Epithelial cell of esophagus (primary cell): Measurements from ENCODE around the gene ADNP.
"Not testable (repeated sequence)": the region's sequence is repeated elsewhere in the genome, so short reads cannot be mapped to it uniquely, and the experiment has no call there.

Experiments
- DNase-seq: peaks from one replicate; pipeline ENCODE4 v3.0.0; 2010; ENCODE audit warnings: low read depth
- H3K4me3 ChIP-seq: 2 replicates; pipeline ENCODE4 v1.5.1; 2011; ENCODE audit warnings: mild to moderate bottlenecking, low read length, control low read depth
- TF ChIP-seq, protein P1 (sequence below): IDR thresholded peaks from 2 replicates; pipeline ENCODE4 v1.5.1; 2011; ENCODE audit warnings: low read depth, mild to moderate bottlenecking, low read length, control low read depth, inconsistent platforms; ENCODE audit not compliant: insufficient read depth; ENCODE audit errors: missing control alignments

Gene ADNP

GRCh38 chr20:50891138-50891537 lies 40.1 kb downstream of the ADNP start:
- TF ChIP-seq, protein P1, sequence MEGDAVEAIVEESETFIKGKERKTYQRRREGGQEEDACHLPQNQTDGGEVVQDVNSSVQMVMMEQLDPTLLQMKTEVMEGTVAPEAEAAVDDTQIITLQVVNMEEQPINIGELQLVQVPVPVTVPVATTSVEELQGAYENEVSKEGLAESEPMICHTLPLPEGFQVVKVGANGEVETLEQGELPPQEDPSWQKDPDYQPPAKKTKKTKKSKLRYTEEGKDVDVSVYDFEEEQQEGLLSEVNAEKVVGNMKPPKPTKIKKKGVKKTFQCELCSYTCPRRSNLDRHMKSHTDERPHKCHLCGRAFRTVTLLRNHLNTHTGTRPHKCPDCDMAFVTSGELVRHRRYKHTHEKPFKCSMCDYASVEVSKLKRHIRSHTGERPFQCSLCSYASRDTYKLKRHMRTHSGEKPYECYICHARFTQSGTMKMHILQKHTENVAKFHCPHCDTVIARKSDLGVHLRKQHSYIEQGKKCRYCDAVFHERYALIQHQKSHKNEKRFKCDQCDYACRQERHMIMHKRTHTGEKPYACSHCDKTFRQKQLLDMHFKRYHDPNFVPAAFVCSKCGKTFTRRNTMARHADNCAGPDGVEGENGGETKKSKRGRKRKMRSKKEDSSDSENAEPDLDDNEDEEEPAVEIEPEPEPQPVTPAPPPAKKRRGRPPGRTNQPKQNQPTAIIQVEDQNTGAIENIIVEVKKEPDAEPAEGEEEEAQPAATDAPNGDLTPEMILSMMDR, result no peak
- no peak overlapping the region for H3K4me3 ChIP-seq
- no peak for DNase-seq

- no peak for DNase-seq
- no peak overlapping the region for H3K4me3 ChIP-seq
- TF ChIP-seq, protein P1, result no peak
Observed at GRCh38 chr20:50887576-50887975, 43.7 kb downstream of the ADNP start.

DNA sequence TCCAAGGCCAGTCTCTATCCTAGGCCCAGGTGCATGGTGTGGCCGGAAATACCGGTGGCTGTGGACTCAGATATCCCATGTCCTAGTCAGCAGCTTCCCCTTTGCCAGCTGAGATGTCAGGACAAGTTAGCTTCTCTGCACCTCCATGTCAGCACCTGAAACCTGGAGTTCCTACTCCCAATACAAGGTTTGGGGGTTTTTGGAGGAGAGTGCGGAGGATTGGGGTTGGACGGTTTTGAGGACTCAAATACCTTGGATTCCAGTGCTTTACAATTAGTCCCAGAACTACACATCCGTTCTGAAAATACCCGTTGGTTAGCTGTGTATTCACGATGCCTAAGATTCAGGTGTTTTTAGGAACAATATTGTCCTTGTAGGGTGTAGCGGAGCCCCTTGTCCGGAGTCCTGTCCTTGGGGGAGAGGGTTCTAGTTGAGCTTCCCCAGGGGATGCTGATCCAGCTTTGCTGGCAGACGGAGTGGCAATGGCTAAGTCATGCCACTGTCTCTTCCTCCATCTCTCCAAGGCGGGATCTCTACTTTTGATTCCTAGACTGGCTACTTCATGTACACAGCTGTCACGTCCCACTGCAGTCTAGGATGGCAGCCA lies 45.0 kb downstream of the ADNP start:
- DNase-seq, result no peak

DNA sequence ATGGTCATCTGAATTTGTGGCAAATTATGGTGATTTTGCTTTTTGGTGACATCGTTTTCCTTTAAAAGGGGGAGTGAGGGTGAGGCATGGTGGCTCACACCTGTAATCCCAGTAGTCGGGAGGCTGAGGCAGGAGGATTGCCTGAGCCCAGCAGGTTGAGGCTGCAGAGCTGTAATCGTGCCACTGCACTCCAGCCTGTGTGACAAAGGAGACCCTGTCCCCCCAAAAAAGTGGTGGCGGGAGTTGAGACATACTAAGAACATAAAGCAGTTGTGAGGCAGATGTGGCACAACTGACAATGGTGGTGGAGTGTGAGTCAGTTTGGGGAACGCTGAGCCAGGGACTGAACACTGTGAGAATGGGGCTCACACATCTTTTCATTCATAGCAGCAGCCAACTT lies 45.5 kb downstream of the ADNP start:
- no peak overlapping the region for H3K4me3 ChIP-seq
- TF ChIP-seq, protein P1, result no peak
- no peak for DNase-seq

More for the DNA sequence above, 45.0 kb downstream of the ADNP start:
- TF ChIP-seq, protein P1, result no peak
- H3K4me3 ChIP-seq, result no peak overlapping the region

GRCh38 chr20:50885068-50885467 lies 46.2 kb downstream of the ADNP start:
- no peak for DNase-seq
- TF ChIP-seq, protein P1, result no peak
- no peak overlapping the region for H3K4me3 ChIP-seq

DNA sequence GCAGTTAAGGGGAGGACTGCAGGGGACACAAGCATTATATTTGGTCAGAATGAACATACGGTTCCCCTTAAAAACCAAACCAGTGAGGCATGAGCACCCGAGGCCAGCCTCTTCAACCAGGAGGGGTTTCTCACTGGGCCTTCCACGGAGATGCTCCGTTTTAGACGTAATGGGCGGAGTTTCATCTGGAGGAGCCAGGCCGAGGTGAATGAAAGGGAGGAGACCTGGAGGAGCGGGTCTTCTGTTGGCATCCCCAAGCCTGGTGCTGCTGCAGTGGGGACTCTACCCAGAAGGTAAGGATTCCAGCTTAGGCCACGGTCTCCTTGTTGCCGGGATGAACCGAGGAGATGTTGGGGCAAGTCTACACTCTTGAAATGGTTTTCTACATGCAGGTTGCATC lies 47.4 kb downstream of the ADNP start:
- TF ChIP-seq, protein P1, result no peak
- no peak overlapping the region for H3K4me3 ChIP-seq
- no peak for DNase-seq

DNA sequence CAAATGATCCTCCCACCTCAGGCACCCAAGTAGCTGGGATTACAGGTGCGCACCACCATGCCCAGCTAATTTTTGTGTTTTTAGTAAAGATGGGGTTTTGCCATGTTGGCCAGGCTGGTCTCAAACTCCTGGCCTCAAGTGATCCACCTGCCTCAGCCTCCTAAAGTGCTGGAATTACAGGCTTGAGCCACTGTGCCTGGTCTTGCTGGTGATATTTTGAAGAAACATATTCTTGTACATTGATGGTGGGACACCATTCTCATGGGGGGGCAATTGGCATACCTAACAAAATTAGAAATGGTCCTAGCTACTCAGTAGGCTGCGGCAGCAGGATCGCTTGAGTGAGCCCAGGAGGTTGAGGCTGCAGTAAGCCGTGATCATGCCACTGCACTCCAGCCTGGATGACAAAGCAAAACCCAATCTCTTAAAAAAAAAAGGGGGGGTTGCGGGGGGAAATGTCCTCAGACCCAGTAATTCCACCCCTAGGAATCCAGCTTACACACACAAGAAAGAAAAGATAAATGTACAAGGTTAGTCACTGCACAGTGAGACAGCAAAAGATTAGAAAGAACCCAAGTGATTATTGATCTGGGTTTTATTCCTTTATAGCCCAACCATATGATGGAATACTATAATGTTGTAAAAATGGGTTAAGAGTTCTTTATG lies 49.3 kb downstream of the ADNP start:
- DNase-seq, H3K4me3 ChIP-seq: not testable (repeated sequence)
